ENCODE data around the gene MSRB1.

DNA sequence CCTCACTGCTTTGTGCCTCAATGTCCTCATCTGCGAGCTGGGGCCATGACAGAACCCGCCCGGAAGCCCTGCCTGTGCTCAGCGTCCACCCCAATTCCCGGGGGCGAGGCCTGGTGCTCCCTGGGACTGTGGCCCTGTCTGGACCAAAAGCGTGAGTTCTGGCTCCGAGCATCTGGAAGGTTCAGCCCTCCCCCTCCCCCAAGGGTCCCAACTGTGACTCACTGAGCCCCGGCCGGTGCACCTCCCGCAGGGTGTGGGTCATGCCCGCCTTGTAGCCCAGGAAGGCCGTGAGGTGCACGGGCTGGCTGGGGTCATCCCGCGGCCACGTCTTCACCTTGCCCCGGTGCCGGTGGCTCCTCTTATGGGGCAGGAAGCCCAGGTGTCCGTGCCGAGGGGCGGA lies 10.7 kb upstream of the MSRB1 start:
- TF ChIP-seq, protein P1, sequence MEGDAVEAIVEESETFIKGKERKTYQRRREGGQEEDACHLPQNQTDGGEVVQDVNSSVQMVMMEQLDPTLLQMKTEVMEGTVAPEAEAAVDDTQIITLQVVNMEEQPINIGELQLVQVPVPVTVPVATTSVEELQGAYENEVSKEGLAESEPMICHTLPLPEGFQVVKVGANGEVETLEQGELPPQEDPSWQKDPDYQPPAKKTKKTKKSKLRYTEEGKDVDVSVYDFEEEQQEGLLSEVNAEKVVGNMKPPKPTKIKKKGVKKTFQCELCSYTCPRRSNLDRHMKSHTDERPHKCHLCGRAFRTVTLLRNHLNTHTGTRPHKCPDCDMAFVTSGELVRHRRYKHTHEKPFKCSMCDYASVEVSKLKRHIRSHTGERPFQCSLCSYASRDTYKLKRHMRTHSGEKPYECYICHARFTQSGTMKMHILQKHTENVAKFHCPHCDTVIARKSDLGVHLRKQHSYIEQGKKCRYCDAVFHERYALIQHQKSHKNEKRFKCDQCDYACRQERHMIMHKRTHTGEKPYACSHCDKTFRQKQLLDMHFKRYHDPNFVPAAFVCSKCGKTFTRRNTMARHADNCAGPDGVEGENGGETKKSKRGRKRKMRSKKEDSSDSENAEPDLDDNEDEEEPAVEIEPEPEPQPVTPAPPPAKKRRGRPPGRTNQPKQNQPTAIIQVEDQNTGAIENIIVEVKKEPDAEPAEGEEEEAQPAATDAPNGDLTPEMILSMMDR (conservative IDR thresholded peaks at IDR 0.05 in 1 of 2, IDR thresholded peaks at IDR 0.05 in 1 of 2; ENCODE audit: low read depth in 1 of 2, low read length in 2 of 2) = no peak
- no peak for TF ChIP-seq EZH2 (IDR thresholded peaks at IDR 0.05; ENCODE audit: low read length, missing control alignments)
